GM21619 (cell line): ENCODE results near the gene CPNE4.

Source experiments
- ATAC-seq: cut with Tn5 transposase; IDR thresholded peaks from one replicate; pipeline ENCODE4 v1.9.1; 2021; ENCODE audit not compliant: unreplicated experiment

Gene CPNE4

GRCh38 chr3:131485119-131485518 is 549.7 kb downstream of the CPNE4 start:
- ATAC-seq: no peak

GRCh38 chr3:131484496-131485111 is 550.2 kb downstream of the CPNE4 start:
- ATAC-seq: no peak
